Fibroblast of skin of right biceps (primary cell): Measurements from ENCODE around the gene SLC22A2.
"Not testable (repeated sequence)": the region's sequence is repeated elsewhere in the genome, so short reads cannot be mapped to it uniquely, and the experiment has no call there.

ENCODE experiments used
- DNase-seq: peaks from one replicate; pipeline ENCODE4 v3.0.0-alpha.2; 2013

The SLC22A2 gene

DNA sequence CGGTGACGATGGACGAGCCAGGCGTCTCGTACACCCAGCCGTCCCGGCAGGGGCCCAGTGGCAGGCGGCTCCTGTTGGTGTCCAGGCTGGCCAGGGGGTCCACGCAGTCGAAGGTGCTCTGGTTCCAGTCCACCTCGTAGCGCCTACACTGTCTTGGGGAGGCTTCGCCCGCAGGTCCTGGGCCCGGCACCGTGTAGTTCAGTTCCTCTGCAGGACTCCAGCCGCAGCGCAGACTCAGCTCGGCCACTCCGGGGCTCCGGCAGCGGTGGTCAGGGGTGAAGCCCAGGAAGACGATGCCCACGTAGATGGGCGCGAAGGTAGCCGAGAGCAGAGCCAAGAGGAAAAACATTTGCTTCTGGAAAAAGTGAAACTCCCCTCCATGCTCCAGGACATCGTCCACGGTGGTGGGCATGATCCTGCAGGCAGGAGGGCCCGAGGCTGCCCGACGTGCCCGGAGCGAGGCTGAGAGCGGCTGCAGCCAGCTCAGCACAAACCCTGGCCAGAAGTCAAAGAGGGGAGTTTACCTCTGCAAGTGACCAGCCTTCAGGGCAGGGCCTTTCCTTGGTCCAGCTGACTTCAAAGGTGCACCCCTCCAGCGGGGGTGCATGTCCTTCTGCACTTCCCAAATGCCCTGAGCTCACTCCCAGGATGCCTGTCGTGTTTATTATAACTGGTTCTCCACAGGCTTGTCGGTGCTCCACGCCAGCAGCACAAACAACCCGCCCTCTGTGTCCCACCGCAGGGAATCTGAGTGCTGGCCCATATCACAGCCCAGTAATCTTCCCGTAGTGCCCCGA is at the start of gene SLC22A2:
Gene SLC22A2, minus strand, starts transcription at position 476 of the 797 bp plus-strand sequence. Its CDS starts 64 bp downstream, at position 412.
- DNase-seq, result no peak

DNA sequence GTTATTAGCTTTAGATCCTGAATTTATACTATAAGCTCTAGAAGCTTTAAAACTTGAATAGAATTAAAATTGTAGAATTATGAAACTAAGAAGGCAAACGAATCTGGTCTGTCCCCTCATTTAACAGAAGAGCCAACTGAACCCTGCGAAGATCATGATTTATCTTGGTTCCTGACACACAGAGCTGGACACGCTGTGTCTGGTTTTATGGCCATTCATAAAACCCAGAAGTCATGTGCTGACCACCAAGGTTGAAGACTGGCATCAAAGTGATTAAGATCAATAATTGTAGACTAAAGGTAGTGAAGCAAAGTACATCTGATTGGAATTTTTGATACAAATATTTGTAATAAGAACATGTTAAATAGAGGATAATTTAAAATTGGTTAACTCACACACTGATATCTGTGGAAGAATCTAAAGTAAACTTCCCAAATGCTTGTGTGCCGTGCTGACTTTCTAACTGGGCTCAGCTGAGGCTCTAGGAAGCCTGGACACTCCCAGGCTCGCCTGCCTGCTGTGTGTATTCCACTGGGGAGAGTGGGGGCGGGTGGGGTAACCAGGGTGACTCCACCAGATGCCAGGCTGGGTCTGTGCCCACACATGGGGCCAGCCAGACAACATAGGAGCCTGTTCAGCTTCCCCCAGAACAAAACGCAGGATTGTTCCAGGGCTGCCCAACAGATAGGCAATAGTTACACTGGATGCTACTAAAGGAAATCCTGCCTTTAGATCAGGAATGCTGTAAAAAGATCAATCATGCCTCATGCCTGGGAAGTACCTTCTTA is 47.5 kb upstream of the SLC22A2 start:
- no peak for DNase-seq

DNA sequence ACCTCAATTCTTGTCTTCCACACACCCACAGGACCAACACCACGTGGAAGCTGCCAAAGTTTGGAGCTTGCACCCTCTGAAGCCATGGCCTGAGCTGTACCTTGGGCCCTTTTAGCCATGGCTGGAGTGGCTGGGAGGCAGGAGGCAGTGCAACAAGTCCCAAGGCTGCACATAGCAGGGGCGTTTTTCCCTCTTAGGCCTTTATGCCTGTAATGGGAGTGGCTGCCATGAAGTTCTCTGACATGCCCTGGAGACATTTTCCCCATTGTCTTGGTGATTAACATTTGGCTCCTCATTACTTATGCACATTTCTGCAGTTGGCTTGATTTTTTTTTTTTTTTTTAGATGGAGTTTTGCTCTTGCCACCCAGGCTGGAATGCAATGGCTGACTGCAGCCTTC is 45.2 kb upstream of the SLC22A2 start:
- DNase-seq, result no peak

DNA sequence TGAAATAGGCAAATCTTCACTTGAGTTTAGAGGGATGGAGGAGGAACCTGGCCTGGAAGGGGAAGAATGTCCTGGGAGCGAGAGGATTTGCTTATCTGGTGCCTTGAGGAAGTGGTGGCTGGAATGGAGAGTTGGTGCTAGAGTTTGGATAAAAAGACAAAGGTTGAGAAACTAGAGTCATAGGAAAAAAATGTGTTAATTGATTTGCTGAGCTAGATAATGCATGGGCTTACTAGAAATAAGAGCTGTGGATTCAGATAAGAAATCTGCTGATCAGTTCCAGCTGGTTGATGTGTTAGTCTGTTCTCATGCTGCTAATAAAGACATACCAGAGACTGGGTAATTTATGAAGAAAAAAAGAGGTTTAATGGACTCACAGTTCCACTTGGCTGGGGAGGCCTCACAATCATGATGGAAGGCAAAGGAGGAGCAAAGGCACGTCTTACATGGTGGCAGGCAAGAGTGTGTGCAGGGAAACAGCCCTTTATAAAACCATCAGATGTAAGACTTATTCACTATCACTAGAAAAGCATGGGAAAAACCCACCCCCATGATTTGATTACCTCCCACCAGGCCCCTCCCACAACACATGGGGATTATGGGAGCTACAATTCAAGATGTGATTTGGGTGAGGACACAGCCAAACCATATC is 43.9 kb upstream of the SLC22A2 start:
- DNase-seq, result not testable (repeated sequence)

DNA sequence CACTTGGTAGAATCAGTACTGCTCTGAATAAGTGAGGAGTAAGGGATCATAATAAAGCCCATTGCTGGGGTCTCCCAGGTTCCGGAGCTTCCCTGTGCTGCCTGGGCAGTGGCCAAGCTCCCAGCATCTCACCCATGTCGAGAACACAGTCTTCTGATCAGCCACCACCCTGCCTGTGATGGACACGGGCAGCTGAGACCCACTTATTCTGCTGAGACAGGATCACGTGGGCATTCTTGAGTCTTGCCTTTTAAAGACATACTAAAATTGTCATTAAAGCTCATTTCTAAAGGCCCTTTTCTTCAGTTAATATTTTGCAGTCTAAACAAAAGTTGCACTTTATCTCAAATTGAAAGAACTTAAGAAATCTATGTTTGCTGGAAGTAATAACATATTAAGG is 42.7 kb upstream of the SLC22A2 start:
- DNase-seq, result no peak

DNA sequence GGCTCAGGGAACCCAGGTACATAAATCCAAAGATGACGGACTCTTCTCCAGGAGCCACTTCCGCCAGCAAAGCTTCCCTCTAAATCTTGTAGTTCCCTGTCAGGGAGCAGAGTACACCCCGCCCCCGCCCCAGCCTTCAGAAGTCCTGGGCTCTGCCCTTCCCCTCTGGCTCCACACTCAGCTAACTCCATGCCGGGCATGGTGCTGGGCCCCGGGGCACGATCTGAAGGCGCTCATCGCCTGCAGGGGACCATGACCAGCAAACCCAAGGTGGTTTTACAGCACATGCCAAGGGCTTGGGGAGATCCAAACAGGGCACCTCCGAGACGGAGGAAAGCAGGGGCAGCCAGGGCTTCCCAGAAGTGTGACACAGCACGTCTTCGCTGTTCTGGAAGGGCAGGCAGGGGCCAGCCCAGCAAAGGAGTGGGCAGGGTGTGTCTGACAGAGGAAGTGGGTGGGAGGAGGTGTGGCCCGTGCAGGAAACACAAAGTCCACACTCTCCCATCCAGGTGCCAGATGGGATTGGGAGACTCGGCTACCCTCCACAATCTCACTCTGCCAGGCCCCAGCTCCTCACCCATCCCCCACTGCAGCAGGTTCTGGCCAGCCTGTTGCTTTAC is 41.6 kb upstream of the SLC22A2 start:
- no peak for DNase-seq

DNA sequence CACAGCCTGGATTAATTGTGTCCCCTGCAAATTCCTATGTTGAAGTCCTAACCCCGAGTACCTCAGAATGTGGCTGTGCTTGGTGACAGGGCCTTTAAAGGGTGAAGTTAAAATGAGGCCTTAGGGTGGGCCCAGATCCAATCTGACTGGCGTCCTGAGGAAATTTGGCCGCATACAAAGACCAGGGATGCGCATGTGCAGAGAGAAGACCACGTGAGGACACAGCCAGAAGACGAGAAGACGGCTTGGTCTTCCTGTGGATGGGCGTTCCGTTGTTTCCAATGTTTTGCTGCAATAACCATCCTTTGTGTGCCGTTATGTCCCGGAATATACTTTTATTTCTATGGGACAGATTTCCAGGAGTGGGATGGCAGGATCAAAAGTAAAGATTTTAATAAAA is 40.9 kb upstream of the SLC22A2 start:
- no peak for DNase-seq

DNA sequence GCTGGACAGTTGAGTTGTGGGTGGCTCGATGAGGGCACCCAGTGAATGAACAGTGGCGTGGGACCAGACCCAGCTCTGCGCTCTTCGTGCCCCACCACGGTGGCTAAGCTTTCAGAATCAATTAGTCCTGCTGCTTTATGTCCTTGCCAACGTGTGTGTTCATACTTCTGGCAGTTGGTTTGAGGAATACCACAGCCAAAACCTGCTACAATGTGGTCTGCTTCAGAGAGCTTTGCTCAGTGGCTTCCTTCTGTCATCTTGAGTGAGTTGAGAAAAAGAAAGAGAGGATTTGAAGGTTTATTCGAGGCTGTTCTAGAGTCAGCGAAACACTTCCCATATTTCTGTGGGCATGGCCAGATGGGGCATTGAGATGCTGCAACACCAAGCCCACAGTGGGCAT is 39.5 kb upstream of the SLC22A2 start:
- no peak for DNase-seq

DNA sequence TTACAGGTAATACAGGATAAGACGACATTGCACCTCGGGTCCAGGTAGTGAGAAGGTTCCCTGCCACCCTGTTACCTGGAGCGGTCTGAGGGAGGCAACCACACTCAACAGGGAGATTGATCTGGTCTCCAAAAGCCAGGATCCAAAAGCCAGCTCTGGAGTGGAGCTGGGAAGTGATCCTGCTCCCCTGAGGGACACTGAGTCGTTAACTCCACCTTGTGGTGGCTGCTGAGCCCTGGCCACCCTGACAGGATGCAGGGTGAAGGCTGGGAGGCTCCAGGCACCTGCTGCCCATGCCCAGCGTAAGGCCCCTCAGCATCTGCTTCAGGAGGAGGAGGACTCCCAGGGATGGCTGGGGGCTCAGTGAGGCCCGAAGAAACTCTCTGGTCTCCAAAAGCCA is 38.7 kb upstream of the SLC22A2 start:
- DNase-seq, result no peak

DNA sequence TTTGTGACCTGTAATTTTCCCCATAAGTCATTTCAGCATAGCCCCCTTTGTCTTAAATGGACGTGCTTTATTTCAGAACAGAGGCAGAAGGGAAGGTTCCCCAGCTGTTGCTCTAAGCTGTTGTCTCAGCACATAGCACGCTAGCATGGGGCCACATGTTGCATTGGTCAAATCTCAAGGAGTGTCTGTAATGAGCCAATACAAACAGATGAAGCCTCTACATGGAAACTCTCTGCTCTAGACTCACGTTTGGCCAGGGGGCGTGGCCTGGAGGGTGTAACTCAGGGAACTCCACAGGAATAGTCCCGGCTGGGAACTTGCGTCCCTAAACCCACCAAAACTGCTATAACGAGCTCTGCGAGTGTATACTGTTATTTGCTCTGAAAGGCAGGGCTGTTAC is 35.2 kb upstream of the SLC22A2 start:
- no peak for DNase-seq

DNA sequence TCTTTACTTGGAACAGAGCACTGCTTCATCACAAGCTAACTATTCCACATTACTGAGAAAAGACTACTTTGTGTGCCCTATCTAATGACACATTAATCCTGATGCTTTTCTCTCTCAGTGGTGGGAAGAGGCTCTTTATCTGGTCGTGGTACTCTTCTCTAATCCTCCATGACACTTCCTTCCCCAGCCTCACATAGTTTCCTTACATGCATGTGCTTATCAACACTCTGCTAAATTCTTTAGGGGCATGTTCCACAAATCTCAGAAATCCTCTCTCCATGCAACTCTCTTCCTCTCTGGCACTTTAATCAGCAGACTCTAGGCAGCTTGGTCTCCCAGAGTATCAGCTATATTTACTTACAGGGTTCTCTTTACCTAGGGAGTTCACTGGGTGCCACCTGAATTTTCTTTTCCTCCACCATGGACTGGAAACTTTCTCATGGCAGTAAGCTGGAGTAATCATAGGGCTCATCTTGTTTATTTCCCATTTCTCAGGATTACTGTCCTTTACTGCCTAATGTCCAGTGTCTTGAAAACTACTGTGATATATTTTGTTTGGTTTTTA is 27.0 kb upstream of the SLC22A2 start:
- no peak for DNase-seq

DNA sequence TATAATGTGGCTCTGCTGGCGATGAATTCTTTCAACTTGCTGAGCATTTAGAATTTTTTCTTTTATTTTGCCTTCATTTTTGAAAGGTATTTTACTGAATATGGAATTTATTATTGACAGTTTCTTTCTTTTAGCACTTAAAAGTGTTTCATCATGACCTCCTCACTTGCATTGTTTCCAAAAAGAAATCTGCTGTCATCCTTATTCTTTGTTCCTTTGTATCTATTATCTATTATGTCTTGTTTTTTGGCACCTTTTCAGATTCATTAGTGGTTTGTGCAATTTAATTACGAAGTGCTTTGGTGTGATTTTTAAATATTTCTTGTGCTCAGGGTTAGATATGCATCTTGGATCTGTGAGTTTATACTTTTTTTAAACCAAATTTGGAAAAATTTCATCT is 26.0 kb upstream of the SLC22A2 start:
- no peak for DNase-seq

DNA sequence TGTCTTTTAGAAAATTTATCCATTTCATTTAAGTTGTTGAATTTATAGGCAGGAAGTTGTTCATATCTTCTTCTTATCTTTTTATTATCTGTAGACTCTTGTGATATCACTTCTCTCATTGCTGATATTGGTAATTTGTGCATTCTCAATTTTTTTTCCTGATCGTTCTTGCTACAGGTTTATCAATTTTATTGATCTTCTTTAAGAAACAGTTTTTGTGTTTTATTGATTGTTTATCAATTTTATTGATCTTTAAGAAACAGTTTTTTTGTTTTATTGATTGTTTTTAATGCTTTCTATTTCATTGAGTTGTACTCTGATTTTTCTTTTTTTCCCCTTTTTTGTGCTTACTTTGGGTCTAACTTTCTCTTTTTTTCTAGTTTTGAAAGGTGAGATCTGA is 23.8 kb upstream of the SLC22A2 start:
- no peak for DNase-seq

DNA sequence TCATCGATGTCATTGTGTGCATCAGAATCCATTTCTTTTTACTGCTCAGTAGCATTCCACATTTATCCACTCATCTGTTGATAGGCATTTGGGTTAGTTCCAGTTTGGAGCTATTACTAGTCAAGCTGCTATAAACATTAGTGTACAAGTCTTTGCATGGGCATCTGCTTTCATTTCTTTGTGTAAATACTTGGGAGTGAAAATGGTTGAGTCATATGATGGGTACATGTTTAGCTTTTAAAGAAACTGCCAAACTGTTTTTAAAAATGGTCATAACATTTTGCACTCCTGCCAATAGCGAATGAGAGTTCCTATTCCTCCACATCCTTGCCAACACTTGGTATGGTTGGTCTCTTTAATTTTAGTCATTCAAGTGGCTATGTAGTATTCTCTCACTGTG is 21.2 kb upstream of the SLC22A2 start:
- peak; percentile 14 for DNase-seq

DNA sequence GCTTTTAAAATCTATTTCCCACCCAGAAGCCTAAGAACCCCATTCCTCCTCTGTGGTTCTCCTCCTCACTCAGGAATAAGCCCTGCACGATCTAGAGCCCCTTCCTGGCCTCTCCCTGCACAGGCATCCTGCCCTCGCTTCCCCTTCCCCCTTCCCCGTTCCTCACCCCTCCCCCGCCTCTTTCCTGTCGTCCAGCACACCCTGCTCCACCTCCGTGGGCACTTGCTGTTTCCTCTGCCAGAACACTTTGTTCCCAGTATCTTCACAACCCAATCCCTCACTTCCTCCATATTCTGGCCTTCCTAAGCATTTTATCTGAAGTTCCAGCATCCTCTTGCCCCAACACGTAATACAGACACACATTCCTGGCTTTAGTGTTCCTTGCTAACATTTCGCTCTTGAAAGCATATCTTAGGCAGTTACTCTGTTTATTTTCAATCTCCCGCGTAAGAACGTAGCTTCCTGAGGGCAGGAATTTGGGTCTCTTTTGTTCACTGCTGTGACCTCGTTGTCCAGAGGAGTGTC is 20.2 kb upstream of the SLC22A2 start:
- no peak for DNase-seq

DNA sequence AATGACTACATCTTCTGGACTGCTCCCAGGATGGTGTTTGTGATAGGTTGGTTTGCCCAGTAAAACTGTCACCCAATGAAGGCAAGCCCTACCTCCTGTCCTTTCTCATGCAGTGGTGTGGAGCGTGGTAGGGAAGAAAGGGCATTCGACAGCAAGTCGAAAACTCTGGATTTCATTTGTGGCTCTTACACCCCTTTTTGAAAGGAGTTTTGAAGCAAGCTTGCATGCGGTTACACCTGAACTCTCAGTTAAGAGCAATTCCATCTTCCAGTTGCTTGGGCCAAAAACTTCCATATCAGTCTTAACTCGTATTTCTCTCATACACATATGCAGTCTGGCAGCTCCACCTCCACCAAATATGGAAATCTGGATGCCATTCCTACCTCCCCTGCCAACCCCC is 19.7 kb upstream of the SLC22A2 start:
- DNase-seq, result no peak

DNA sequence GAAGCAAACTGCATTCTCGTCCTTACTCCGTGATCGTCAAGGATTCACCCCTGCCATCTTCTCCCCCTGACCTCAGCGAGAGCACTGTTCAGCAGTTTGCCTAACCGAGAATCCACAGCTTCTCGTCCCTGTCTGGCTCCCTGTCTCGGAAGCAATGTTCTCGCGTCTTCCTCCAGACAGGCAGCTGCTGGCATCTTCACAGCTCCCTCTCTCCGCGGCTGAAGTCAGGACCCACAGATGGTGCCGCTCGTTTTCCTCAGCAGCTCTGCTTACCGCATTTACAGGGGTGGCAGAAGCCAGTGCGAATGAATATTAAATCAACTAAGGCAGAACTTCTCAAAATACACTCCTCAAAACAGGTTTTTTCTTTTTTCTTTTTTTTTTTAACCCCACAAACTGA is 18.9 kb upstream of the SLC22A2 start:
- no peak for DNase-seq

DNA sequence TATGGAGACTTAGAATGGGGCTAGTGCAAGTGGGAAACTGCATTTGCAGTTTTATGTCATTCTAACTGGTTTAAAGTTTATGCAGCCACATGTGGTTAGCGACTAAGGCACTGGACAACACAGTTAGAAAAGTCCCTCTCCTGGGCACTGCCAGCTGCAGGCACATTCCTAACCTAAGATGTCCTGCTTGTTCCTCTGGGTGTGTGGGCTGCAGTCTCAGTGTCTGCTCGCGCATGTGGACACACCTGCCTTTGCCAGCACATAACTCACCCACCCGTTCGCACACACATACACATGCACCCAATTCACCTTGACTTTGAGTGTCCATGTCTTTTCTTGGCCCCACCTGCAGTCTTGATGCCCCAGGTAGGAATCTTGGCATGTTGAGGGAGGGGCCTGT is 18.5 kb upstream of the SLC22A2 start:
- DNase-seq, result no peak

DNA sequence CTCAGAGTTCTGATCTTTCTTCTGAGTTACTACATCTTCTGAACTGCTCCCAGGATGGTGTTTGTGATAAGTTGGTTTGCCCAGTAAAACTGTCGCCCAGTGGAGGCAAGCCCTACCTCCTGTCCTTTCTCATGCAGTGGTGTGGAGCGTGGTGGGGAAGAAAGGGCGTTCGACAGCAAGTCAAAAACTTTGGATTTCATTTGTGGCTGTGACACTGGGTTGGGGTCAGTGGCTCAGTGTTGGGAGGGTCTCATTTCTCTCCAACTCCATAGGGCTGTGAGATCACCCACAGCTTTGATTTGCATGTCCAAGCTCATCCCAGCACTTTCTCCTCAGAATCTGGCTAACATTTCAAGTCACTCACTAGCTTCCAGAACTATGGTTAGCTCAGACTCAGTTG is 17.5 kb upstream of the SLC22A2 start:
- DNase-seq, result no peak

DNA sequence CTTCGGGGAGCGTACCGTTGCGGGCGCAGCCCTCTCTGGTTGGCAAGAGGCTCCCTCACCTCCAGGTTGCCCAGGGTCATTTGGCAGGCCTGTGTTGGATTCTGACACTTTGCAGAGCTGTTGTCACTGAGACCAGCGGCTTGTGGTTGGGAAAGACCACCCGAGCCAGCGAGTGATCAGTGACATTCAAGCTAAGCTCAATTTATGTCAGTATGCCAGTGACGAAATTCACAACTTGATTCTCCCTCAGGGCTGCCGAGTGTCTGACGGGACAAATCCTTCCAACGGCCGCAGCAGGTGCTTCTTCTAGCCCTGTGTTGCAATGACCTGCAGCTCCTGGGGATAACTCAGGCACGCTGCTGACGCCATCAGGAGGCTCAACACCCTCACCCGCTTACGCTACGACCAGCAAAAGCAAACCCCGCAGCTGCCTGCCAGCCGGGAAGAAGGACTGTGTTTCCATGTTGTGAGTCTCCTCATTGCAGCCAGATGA is 16.9 kb upstream of the SLC22A2 start:
- no peak for DNase-seq

DNA sequence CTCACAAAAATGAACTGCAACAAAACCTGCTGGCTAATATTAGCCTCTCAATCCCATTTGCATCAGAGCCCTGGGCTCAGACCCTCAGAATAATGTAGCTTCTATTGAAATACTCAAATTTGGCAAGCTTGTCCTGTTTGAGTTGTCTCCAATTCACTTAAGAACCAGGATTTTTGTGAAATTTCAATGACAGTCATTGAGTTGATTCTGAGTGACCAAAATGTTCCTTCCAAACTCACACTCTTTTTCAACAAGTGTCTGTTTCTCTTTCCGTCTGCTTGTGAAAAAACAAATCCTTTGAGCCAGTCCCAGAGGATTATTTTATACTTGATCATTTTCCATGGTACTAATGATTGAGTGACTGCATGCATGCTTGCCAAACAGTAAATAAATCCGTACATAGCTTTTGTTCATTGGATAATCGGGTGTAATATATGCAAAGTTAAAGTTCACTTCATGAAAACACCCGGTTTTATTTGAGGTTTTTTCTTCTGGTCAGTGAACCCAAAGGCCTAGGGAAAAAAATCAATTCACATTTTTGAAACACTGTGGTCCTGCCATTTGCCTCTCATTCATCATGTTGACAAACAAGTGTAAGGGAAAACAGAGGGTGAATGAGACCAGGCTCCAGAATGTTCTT is 16.4 kb upstream of the SLC22A2 start:
- DNase-seq, result no peak

DNA sequence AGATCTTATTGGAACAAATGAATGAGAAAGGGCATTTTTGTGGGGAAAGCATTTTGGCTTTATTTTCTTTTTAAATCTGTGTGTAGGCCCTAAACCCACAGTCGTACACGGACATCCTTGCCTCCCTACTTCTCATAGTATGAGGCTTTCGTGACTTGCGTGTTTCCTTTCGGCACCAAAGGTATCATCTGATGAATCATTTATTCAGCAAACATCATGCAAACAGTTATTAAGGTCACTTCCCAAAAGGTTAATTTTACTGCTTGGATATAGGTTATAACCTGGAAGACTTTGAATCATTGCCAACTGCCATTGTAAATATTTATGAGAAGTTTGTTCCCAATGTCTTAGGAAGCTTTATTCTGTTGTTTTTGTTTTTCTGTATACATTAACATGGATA is 15.1 kb upstream of the SLC22A2 start:
- DNase-seq, result no peak
